ENCODE measurements around the gene TRIM8.

- TF ChIP-seq POLR2AphosphoS5 (IDR thresholded peaks at IDR 0.05) (no peak), POLR2A (IDR thresholded peaks at IDR 0.05) (no peak)
- TF ChIP-seq, protein P1, sequence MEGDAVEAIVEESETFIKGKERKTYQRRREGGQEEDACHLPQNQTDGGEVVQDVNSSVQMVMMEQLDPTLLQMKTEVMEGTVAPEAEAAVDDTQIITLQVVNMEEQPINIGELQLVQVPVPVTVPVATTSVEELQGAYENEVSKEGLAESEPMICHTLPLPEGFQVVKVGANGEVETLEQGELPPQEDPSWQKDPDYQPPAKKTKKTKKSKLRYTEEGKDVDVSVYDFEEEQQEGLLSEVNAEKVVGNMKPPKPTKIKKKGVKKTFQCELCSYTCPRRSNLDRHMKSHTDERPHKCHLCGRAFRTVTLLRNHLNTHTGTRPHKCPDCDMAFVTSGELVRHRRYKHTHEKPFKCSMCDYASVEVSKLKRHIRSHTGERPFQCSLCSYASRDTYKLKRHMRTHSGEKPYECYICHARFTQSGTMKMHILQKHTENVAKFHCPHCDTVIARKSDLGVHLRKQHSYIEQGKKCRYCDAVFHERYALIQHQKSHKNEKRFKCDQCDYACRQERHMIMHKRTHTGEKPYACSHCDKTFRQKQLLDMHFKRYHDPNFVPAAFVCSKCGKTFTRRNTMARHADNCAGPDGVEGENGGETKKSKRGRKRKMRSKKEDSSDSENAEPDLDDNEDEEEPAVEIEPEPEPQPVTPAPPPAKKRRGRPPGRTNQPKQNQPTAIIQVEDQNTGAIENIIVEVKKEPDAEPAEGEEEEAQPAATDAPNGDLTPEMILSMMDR (IDR thresholded peaks at IDR 0.05) = no peak
These were observed 58.5 kb downstream of the TRIM8 start for GRCh38 chr10:102702742-102703141.

All from prostate gland (tissue), 2 donors.